ENCODE measurements around the gene GPR25.

DNA sequence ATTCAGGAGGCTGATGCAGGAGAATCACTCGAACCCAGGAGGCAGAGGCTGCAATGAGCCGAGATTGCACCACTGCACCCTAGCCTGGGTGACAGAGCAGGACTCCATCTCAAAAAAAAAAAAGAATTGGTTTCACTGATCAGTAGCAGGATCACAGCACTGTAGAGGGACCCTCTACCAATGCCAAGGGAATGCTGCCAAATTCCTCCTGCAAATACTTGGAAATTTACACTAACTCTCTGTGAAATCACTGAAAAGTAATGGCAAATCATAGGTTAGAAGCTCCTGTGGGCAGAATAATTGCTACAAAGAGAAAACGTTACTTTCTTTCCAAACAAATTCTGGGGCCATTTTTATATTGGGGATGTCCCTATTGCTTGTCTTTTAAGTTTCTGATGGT is 6.7 kb upstream of the GPR25 start:
- TF ChIP-seq POLR2A (IDR thresholded peaks at IDR 0.05), result no peak
- TF ChIP-seq, protein P1, sequence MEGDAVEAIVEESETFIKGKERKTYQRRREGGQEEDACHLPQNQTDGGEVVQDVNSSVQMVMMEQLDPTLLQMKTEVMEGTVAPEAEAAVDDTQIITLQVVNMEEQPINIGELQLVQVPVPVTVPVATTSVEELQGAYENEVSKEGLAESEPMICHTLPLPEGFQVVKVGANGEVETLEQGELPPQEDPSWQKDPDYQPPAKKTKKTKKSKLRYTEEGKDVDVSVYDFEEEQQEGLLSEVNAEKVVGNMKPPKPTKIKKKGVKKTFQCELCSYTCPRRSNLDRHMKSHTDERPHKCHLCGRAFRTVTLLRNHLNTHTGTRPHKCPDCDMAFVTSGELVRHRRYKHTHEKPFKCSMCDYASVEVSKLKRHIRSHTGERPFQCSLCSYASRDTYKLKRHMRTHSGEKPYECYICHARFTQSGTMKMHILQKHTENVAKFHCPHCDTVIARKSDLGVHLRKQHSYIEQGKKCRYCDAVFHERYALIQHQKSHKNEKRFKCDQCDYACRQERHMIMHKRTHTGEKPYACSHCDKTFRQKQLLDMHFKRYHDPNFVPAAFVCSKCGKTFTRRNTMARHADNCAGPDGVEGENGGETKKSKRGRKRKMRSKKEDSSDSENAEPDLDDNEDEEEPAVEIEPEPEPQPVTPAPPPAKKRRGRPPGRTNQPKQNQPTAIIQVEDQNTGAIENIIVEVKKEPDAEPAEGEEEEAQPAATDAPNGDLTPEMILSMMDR (IDR thresholded peaks at IDR 0.05), result no peak
